ENCODE measurements around the gene CDH13.

CDH13 gene

DNA sequence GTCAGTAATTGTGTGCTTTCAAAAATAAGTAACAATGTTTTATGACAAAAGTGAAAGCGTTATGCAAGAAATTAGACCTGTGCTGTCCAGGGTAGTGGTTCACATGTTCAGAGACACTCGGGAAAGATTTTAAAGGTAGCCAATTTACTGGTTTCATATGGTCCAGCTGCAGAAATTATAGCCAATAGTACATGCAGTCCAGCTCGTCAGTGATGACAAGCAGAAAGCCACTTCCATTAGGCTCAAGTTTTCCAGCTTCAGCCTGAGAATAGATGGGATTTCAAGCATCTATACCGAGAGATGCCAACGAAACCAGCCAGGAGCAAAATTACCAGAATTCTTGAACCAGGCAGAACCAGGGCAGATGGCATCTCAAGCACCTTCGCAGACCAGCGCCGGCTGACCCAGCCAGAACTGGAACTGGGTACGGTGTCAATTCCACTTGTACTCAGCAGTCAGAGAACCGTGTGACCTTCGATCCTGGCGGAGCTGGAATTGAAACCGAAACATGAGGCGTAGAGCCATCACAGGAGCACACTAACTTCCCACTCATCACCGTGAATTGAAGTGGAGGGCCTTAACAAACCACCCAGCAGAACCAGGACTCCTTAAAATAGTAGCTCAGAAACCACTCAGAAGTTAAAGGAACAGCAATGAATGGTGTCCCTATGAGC is 973.2 kb downstream of the CDH13 start:
- no peak for DNase-seq

DNA sequence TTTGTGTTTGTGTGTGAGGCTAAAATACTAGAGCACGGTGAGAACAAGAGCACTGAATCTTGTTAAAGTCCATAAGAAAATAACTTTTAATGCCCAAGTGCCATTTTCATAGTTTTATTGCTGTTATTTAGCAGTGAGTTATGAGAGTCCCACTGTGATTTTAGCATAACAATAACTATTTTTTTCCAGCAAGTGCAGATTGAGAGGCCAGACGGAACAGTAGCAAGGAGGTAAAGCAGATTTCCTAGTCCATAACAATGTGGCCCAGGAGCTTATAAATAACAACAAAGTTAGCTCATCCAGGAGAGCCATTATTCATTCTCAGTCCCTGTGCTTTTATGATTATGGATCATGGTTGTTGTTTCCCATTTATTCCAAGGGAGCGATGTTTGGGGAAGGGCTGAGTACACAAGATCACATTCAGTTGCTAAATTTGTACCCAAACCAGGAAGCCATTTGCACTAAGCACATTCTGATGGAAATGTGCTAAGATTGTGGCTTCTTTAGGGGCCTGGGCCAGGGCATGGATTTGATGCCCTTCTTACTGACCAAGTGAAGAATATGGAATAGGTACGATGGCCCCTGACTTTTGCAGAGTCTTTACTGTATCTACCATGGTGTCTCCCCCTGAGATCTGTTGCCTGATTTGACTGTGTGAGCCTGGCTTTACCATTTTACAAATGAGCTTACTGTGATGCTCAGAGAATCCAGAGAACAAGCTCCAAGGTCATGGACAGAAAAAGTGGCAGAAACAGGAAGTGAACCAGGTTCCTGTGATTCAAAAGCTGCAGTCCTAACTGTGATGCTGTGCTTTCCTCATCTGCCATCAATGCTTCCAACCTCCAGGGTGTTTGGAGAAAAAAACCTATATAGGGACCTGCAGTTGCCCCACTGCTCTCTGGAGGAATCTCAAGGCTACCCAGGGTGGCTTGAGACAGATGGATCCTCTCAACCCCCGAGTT is 976.3 kb downstream of the CDH13 start:
- DNase-seq, result no peak

DNA sequence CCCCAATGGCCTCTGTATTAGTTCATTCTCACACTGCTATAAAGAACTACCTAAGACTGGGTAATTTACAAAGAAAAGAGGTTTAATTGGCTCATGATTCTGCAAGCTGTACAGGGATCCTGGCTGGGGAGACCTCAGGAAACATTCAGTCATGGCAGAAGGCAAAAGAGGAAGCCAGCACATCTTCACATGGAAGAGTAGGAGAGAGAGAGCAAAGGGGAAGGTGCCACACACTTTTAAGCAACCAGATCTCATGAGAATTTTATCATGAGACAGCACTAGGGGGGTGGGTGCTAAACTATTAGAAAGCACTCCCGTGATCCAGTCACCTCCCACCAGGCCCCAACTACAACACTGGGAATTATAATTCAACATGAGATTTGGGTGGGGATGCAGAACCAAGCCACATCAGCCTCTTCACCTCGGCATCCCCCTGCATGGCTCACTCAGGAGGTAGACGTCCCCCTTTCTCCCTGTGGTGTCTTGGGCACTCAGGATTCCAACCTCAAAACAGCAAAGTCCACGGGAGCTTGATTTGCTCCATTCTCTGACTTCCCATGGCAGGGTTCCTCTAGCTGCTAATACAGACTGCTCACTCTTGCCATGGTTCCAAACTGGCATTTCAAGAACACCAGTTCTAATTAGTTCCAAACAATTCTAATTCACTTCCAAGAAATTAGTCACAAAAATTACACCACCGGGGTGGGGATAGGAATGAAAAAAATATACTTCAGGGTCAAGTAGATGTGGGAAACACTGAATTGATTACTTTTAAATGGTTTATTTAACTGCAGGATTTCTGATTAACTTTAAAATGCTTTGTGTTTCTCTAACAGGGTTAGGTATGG is 977.2 kb downstream of the CDH13 start:
- DNase-seq, result peak; percentile 4

DNA sequence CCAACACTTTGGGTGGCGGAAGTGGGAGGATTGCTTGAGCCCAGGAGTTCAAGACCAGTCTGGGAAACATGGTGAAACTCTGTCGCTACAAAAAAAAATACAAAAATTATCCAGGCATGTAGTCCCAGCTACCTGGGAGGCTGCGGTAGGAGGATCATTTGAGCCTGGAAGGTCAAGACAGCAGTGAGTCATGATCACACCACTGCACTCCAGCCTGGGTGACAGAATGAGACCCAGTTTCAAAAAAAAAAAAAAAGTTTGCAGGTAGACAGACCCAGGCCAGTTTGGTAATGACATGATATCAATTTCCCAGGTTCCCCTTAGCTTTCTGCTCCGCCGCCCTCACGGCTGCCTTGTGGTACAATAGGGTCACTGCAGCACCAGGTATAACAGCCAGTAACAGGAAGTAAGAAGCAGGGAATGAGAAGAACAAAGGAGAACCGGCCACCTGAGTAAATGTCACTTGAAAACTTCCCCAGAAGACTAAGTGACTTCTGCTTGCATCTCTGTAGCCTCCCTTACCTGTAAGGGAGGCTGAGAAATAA is 979.8 kb downstream of the CDH13 start:
- no peak for DNase-seq

DNA sequence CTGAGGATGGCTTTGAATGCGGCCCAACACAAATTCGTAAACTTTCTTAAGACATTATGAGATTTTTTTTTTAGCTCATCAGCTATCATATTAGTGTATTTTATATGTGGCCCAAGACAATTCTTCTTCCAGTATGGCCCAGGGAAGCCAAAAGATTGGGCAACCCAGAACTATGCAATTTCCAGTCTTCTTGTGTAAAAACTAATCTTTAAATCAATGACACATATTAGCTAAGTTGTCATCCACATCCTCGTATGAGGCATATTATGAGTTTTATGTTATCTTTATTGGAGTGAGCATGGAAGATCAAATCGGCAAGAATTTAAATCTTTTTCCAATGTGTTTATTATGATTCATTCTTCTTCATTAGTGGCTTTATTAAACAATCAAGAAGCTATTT is 982.4 kb downstream of the CDH13 start:
- DNase-seq, result no peak

DNA sequence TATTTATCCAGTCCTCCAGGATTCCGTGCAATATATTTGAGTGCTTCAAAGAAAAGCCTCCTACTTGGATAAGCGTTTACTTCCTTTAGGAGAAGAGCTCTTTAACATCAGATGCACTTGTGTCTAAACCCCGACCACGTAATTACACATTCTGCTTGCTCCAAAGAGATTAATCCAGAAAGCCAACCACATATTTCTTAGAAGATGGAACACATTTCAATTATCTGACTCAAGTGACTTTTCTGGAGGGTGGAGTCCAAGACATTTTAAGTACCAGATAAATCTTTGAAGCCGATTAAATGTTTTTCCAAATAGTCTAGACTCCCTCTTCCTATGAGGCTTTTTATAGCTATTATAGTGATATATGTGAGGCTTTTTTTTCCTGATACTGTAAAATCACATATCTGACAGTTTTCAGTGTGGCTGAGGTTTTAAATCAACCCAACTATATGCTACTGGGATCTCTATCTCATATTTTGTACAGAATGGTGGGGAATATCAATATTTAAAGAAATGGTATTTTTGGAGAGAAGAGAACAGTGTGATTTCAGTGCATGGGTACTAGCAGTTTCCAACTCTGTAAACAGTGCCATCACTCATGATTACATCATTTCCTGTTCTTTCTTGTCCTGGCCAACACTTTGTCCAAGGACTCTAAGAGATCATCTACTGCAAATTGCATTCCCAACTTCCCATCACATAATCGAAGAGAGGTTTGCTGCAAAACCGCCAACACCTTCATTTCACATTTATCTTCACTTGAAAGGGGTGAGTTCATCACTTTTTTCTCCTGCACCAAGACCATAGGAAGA is 988.6 kb downstream of the CDH13 start:
- DNase-seq, result peak; percentile 35

DNA sequence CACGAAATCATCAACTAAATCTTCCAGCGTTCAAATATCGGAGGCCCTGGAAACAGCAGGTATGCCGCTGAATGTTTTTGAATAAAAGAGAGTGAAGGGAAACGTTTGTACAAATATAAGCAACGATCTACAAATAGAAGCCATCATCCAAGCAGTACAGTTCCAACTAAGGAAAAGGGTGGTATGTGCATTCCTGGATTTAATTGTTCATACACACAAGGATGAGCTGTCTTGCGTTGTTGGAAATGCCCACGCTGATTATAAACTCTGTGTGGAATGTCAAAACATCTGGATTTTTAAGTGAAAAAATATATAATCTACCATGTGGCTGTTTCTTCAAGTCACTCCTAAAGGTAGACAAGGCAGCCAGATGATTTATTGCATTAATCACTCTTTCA is 989.2 kb downstream of the CDH13 start:
- DNase-seq, result peak; percentile 28

DNA sequence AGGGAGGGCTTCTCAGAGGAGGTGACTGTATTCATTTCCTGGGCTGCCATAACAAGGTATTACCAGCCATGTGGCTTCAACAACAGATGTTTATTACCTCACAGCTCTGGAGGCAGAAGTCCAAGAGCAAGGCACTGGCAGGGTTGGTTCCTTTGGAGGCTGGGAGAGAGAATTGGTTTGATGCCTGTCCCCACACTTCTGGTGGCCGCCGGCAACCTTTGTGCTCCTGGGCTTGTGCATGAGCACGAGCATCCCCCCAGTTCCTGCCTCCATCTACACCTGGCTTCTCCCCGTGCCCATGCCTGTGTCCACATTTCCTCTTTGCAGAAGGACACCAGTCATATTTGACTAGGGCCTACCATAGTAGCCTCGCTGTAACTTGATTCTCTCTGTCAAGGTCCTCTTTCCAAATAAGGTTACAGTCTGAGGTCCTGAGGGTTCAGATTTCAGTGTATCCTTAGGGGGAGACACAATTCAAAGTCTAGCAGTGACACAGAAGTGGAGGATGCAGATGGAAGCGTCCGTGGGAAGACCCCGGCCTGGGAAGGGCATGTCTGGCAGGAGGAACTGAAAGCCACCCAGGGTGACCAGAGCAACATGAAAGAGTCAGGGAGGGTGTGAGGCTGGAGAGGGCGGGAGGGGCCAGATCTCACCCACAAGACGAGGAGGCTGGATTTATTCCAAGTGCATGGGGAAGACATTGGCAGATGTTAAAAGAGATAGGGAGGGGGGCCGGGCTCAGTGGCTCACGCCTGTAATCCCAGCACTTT is 992.8 kb downstream of the CDH13 start:
- peak; percentile 28 for DNase-seq

DNA sequence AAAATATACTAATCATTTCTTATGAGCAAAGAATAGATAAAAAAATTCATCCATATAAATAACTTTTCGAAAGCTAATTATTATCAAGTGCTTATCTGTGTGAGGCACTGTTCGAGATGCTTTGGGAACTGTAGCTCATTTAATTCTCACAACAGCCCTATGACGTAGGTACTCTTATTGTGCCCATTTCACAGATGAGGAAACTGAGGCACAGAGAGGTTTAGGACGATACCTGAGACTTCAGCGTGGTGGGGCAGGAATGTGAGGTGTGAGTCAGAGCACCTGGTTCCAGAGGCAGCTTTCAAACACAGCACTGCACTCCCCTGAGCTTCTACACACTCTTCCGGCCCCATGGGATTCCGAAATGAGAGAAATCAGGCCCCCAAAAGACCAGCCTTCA is 995.2 kb downstream of the CDH13 start:
- no peak for DNase-seq

DNA sequence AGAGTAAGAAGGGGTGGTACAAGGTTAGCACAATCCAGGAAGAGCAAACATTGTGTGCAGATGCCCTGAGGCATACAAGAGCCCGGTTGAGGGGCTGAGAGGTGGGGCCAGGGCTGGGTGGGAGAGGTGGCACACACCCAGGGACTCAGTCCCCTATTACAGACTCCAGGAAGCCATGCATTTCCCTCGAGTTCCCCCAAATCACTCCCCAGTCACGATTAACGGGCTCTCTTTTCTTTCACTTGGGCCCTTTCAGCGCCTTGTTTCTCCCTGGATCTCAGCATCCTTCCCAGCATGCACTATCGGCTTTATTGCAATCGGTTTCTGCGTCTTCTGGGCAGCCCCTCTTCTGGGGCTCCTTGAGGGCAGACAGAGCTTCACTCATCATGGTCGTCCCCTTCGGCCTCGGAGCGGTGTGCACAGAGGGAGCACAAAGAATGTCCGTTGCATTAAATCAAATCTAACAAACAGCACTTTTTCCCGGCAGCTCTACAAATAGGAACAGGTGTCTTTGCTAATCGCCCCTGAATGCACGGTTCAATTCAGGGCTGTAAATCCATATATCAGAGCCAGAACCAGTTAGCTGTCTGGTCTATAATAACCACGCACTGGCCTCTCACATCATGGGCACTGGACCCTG is 996.4 kb downstream of the CDH13 start:
- DNase-seq, result no peak

DNA sequence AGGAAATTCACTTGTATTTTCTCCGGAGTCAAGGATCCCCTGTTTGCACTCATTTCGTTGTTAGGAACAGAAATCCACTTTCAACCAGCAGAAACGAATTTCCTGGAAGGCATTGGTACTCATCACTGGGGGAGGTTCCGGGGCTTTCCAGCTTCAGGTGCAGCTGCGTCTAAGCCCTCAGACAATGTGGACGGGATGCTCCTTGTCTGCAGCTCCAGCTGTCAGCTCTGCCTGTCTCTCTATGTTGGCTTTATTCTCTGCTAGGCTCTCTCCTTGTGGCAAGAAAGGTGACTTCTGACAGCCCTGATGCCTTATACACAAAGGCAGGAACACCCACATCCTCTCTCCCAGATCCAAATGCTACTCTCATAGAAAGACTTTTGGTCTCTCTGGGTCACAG is 997.1 kb downstream of the CDH13 start:
- DNase-seq, result no peak

DNA sequence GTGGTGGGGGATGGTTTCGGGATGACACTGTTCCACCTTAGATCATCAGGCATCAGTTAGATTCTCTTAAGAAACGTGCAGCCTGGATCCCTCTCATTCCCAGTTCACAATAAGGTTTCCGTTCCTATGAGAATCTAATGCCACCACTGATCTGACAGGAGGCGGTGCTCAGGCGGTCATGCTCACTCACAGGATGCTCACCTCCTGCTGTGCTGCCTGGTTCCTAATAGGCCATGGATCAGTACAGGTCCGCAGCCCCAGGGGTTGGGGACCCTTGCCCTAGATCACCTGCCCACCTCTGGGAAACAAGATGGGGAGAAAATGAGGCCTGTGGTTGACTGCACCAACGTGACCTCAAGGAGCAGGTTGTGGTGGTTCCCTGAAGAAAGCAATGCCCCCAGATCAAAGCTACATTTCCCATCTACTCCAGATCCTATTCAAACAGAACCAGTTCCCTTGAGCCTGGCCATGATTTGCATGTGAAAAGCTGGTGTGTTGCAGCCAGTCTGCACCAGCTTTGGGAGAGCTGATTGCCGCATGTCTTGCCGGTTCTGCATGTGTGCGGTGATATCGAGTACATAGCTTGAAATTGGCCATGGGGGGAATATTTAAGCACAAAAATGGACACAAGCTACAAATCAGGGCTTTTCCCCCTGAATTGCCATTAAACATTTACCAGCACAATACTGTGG is 997.8 kb downstream of the CDH13 start:
- no peak for DNase-seq

DNA sequence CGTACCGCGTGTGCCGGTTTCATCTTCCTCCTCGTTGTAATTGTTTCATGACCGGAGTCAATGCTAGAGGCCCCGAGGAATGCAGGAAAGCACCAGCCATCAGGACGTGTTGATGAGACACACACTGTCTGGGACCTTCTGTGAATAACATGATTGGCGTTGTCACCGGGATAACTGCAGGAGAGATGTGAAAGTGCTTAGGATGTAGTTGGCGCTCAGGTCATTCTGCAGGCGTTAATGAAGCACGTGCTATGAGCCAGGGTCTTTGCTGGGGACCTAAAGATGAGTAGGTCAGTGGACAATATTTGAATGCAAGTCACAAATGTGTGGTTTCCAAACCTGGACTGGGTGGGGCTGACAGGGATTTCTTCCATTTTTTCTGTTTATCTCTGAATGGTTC is 999.4 kb downstream of the CDH13 start:
- DNase-seq, result no peak

DNA sequence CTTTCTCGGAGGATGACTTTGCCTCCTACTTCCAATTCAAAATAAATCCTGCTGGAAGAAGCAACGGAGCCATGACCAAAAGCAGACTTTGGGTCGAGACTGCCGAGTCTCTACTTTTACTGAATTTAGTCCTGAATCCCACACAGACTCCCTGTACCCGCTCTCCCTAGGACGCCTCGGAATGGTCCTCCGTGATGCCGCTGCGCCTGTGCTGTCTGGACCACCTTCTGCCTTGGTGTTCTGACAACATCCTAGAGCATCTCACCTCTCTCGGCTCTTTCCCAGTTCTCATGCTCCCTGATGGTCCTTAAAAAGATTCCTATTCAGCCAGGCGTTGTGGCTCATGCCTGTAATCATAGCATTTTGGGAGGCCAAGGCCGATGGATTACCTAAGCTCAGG is 999.9 kb downstream of the CDH13 start:
- DNase-seq, result no peak

DNA sequence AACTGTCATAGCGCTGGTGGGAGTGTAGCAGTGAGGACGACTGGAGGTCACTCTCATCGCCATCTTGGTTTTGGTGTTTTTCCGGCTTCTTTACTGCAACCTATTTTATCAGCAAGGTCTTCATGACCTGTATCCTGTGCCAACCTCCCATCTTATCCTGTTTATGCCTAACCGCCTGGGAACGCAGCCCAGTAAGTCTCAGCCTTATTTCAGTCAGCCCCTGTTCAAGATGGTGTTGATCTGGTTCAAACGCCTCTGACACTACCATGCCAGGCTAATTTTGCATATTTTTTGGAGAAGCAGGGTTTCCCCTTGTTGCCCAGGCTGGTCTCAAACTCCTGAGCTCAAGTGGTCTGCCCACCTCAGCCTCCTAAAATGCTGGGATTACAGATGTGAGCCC is 1001.2 kb downstream of the CDH13 start:
- no peak for DNase-seq

DNA sequence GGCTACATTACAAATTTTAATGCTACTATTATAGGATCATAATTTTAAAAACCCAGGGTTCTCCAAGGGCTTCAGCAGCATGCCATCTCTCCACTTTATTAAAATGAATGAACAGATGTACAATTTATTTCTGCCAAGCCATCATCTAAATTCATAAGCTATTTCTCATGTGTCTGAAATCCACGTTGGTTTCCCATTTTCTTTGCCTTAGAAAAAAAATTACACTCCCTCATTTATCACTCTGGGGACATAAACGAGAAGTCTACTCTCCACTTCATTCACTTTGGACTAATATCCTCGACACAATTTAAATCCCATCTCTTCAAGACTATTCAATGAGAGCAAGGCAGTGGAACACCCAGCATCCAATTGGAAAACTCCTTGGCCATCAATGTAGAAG is 1002.7 kb downstream of the CDH13 start:
- no peak for DNase-seq

DNA sequence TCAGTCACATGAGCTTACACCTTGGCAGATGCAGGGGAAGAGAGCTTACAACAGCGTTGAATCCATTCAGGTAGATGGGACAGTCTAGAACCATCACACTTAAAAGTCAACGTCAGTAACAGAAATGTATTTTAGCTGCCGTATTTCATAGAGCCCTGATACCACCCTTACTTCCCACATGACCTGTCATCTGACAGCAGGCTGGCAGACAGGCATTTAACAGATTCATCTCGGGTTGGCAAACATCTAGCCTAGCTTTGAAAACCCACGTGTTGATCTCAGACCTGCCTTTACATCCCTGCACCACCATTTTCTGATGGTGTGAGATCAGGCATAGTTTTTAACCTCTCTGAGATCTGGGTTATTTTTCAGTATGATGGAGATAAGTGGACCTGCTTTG is 1003.1 kb downstream of the CDH13 start:
- no peak for DNase-seq

DNA sequence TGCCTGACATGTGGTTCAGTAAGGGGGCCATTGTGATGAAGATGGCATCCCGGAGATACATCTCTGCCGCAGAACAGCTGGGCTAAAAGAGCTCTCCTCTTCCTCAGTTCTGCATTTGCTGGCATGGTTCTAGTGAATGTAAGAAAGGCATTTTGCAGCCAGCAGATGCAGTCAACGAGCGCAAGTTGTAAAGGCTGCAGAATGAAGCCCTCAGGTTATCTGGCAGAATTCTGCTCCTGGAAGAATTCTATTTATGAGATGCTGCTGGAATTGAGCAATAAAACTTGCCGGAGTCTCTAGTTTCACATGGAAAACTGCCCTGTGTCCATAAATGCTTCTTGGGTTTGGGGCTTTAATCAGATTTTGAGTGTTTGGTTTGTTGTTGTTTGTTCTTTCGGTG is 1004.2 kb downstream of the CDH13 start:
- no peak for DNase-seq

DNA sequence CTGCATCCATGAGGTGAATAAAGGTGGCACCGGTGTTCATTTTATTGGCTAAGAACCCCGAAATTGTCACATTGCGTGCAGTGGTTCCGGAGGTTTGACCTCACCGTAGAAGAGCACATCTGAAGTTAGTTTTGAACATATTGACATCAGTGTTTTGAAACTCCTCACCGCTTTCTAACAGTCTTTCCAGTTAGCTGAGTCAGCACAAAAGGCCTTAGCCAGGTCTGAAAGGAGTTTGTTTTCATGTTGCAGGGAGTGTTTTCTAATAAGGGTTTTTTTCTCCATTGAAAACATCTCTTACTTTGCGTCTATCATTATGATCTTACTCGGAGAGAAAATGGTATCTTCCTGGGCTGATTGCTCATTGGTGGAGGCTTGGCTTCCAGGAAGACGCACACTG is 1006.5 kb downstream of the CDH13 start:
- no peak for DNase-seq

DNA sequence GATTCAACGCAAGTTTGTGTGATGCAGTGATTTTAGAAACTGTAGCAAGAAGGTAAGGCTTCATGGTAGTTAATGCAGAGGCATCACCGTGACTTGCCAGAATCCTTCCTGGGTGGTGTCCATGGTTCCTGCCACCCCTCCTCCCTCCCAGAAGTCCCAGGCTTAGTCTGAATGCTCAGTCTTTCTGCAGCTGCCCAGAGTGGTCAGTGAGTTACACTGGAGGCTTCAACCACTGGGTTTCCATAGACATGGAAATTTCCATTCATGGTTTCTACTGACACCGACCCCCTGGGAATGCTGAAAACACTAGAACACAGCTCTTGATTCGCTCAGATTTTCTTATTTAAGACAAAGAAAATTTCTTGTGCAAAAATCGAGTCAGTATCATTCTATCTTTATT is 1021.6 kb downstream of the CDH13 start:
- DNase-seq, result no peak
